ENCODE results near the gene KLF13.

The KLF13 gene

DNA sequence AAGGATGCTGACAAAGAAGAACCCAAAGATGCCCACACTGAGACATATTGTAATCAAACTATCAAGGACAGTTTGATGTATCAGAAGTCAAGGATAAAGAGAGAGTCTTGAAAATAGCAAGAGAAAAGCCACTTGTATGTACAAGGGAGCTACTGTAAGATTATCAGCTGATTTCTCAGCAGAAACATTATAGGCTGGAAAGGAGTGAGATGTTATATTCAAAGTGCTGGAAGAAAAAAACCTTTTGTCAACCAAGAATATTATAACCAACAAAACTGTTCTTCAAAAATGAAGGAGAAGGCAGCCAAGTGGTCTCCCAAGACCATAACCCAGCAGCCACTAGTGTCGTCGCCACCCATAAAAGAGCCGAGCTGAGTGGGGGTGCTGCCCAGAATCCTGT is 93.2 kb downstream of the KLF13 start:
- Histone ChIP-seq H3K4me3 (ENCODE audit: low read depth in 1 of 2, low read length in 2 of 2) (no peak overlapping the region), H3K27ac (ENCODE audit: low read length) (no peak overlapping the region), H3K36me3 (ENCODE audit: control insufficient read depth in 1 of 2, insufficient read depth in 2 of 2, low read length in 2 of 2) (no peaks in the 10 kb centered on the region), H3K4me1 (ENCODE audit: control insufficient read depth in 1 of 2, insufficient read depth in 2 of 2, low read length in 2 of 2) (no peaks in the 10 kb centered on the region), H3K27me3 (ENCODE audit: low read depth, low read length) (no peaks in the 10 kb centered on the region), H3K9me3 (ENCODE audit: control insufficient read depth in 1 of 2, low read length in 2 of 2) (peaks cover 0 to 19% of the 10 kb centered on the region in 2 donors)

DNA sequence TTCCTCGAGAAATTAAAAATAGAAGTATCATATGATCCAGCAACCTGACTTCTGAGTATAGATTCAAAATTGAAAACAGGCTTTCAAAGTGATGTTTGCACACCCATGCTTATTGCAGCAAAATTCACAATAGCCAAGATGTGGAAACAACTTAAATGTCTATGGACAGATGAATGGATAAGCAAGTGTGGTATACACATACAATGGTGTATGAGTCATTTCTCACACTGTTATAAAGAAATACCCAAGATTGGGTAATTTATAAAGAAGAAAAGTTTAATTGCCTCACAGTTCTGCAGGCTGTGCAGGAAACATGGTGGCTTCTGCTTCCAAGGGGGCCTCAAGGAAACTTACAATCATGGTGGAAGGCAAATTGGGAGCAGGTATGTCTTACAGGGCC is 100.8 kb downstream of the KLF13 start:
- H3K4me1 ChIP-seq (ENCODE audit: control insufficient read depth in 1 of 2, insufficient read depth in 2 of 2, low read length in 2 of 2), result no peaks in the 10 kb centered on the region
- peaks cover 0 to 6% of the 10 kb centered on the region in 2 donors for H3K9me3 ChIP-seq (ENCODE audit: control insufficient read depth in 1 of 2, low read length in 2 of 2)
- no peaks in the 10 kb centered on the region for H3K36me3 ChIP-seq (ENCODE audit: control insufficient read depth in 1 of 2, insufficient read depth in 2 of 2, low read length in 2 of 2)
- H3K27ac ChIP-seq (ENCODE audit: low read length), result no peak overlapping the region
- H3K27me3 ChIP-seq (ENCODE audit: low read depth, low read length), result no peaks in the 10 kb centered on the region
- no peak overlapping the region for H3K4me3 ChIP-seq (ENCODE audit: low read depth in 1 of 2, low read length in 2 of 2)
